CD14-positive monocyte (primary cell): ENCODE measurements around the gene IFIT3. TPM values are rescaled to one million over a fixed set of nuclear protein-coding genes. Genes with fewer than 3 reads are reported as not detected.
"Not testable (repeated sequence)": the region's sequence is repeated elsewhere in the genome, so short reads cannot be mapped to it uniquely, and the experiment has no call there.

Source experiments
- DNase-seq, 3 donors: peaks; one replicate each; pipeline ENCODE4 v3.0.0-alpha.2; 2011 to 2022
- H2AFZ ChIP-seq: 2 replicates; pipeline ENCODE4 v1.6.0; 2012; ENCODE audit warnings: mild to moderate bottlenecking, low read depth, low read length, inconsistent platforms; ENCODE audit not compliant: insufficient read depth, poor library complexity, severe bottlenecking
- H3K27ac ChIP-seq, 2 donors: 1 replicate in 1 of 2; 2 replicates in 1 of 2; pipeline ENCODE4 v1.5.1; 2012 to 2013; ENCODE audit warnings: low read length in 2 of 2, control low read depth in 1 of 2, inconsistent platforms in 1 of 2, low read depth in 1 of 2, mild to moderate bottlenecking in 1 of 2
- H3K27me3 ChIP-seq, 2 donors: one replicate each; pipeline versions ENCODE4 v1.6.0 to v1.6.1; 2011 to 2013; ENCODE audit warnings: low read length in 2 of 2; ENCODE audit not compliant: control insufficient read depth in 2 of 2, insufficient read depth in 2 of 2
- H3K36me3 ChIP-seq, 2 donors: replicated peaks in 1 of 2; 1 replicate in 1 of 2; 2 replicates in 1 of 2; pipeline versions ENCODE4 v1.5.1 to v1.6.1; 2012 to 2013; ENCODE audit warnings: low read length in 2 of 2, control low read depth in 1 of 2, inconsistent platforms in 1 of 2, mild to moderate bottlenecking in 1 of 2; ENCODE audit not compliant: insufficient read depth in 2 of 2, control insufficient read depth in 1 of 2
- H3K4me1 ChIP-seq, 2 donors: 1 replicate in 1 of 2; 2 replicates in 1 of 2; pipeline versions ENCODE4 v1.5.1 to v1.6.1; 2012 to 2013; ENCODE audit warnings: low read length in 2 of 2, control low read depth in 1 of 2, inconsistent platforms in 1 of 2, mild to moderate bottlenecking in 1 of 2, moderate library complexity in 1 of 2; ENCODE audit not compliant: insufficient read depth in 2 of 2, control insufficient read depth in 1 of 2
- H3K4me2 ChIP-seq: replicated peaks from 2 replicates; pipeline ENCODE3; 2012; ENCODE audit warnings: low read length, moderate library complexity, mild to moderate bottlenecking; ENCODE audit not compliant: poor library complexity, severe bottlenecking; ENCODE audit errors: extremely low read depth
- H3K4me3 ChIP-seq, 3 experiments: fragments of 200-600 bp in 1 of 3; sonication (generic) in 1 of 3; replicated peaks in 1 of 3; 1 replicate in 2 of 3; 2 replicates in 1 of 3; pipeline ENCODE4 v1.5.1; 2011 to 2013; ENCODE audit warnings: low read length in 3 of 3, mild to moderate bottlenecking in 3 of 3, control low read depth in 2 of 3, low read depth in 2 of 3, inconsistent platforms in 1 of 3, moderate library complexity in 1 of 3
- H3K79me2 ChIP-seq: 2 replicates; pipeline ENCODE4 v1.6.0; 2012; ENCODE audit warnings: mild to moderate bottlenecking, control low read depth, inconsistent platforms, low read length, moderate library complexity; ENCODE audit not compliant: insufficient read depth
- H3K9ac ChIP-seq: 2 replicates; pipeline ENCODE4 v1.6.0; 2017; ENCODE audit warnings: low read length, mild to moderate bottlenecking; ENCODE audit not compliant: insufficient read depth, poor library complexity, severe bottlenecking
- H3K9me3 ChIP-seq, 2 donors: replicated peaks in 1 of 2; 1 replicate in 1 of 2; 2 replicates in 1 of 2; pipeline versions ENCODE4 v1.5.1 to v1.6.1; 2012 to 2013; ENCODE audit warnings: low read length in 2 of 2, control low read depth in 1 of 2; ENCODE audit not compliant: control insufficient read depth in 1 of 2, insufficient read depth in 1 of 2
- H4K20me1 ChIP-seq: 2 replicates; pipeline ENCODE4 v1.6.0; 2012; ENCODE audit warnings: mild to moderate bottlenecking, low read length, control low read depth, moderate library complexity; ENCODE audit not compliant: insufficient read depth
- H3K27ac Mint-ChIP-seq, 7 donors: one replicate each; pipeline ENCODE4 v1.8.0; 2020; ENCODE audit warnings: mild to moderate bottlenecking in 7 of 7, mixed read lengths in 7 of 7, moderate library complexity in 6 of 7, inconsistent platforms in 2 of 7
- H3K27me3 Mint-ChIP-seq, 3 donors: one replicate each; pipeline ENCODE4 v1.8.0; 2021 to 2022; ENCODE audit warnings: low read depth in 3 of 3, mild to moderate bottlenecking in 3 of 3, mixed read lengths in 3 of 3, moderate library complexity in 3 of 3, inconsistent platforms in 1 of 3
- H3K36me3 Mint-ChIP-seq, 2 donors: one replicate each; pipeline ENCODE4 v1.8.0; 2020; ENCODE audit warnings: mixed read lengths in 2 of 2, inconsistent platforms in 1 of 2, mild to moderate bottlenecking in 1 of 2
- H3K4me1 Mint-ChIP-seq: one replicate; pipeline ENCODE4 v1.8.0; 2020; ENCODE audit warnings: mild to moderate bottlenecking, mixed read lengths
- H3K4me3 Mint-ChIP-seq, 2 donors: one replicate each; pipeline ENCODE4 v1.8.0; 2020; ENCODE audit warnings: mild to moderate bottlenecking in 2 of 2, mixed read lengths in 2 of 2, moderate library complexity in 1 of 2
- H3K9me3 Mint-ChIP-seq, 7 donors: one replicate each; pipeline ENCODE4 v1.8.0; 2020 to 2022; ENCODE audit warnings: mixed read lengths in 7 of 7, mild to moderate bottlenecking in 6 of 7, moderate library complexity in 6 of 7, inconsistent platforms in 2 of 7
- WGBS: methylation state at CpG from one replicate; pipeline ENCODE4 v1.1.5; 2013; ENCODE audit warnings: missing lambda C conversion rate; ENCODE audit not compliant: insufficient coverage; 5-methylcytosine and 5-hydroxymethylcytosine counted together
- intact Hi-C, 2 donors: fragments of 100-400 bp; cut with micrococcal nuclease; formaldehyde crosslinking; loops; one replicate each; pipeline versions ENCODE4 v1.15.0 to v1.15.1; 2023
- polyA plus RNA-seq, 3 donors: library from polyadenylated mRNA; depleted of rRNA in 1 of 3; unstranded in 2 of 3; stranded (reverse) in 1 of 3; fragments of 300-500 nt in 2 of 3; fragments of >200 nt in 1 of 3; fragmentation: Illumina TruSeq in 2 of 3; gene quantifications; 1 replicate in 2 of 3; 2 replicates in 1 of 3; pipeline ENCODE4 v1.2.3, GENCODE V29; 2012 to 2021
- TF ChIP-seq, protein P1 (sequence below): fragments of 200-600 bp; IDR thresholded peaks from one replicate; pipeline ENCODE4 v1.8.0; 2022; ENCODE audit warnings: antibody characterized with exemption, mild to moderate bottlenecking

IFIT3 gene
- polyA plus RNA-seq, 3 donors = 13.8 to 38.0 (median 26.4) TPM

DNA sequence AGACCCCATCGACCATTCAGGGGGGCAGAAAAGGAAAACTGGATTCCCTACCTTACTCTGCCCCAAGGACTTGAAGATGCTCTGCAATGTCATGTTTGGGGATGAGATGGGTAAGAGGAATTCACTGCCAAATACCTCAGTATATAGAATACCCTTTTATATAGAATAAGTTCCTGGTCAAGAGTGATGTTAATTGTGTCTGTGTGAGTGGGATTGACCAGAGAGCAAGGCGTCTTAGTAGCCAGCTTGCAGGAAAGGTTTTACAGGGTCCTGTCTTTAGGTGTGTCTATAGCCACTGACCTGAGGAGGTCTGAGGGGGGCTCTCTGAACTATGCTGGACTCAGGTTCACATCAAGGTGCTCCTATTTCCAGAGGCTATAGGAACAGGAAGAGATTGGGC, 1.4 kb downstream of the IFIT3 start:
- Histone ChIP-seq H3K36me3 (no peaks in the 10 kb centered on the region), H3K4me2 (peak overlapping the region; percentile 75), H3K4me1 (peaks cover 60 to 69% of the 10 kb centered on the region in 2 donors), H3K9me3 (no peaks in the 10 kb centered on the region), H3K27ac (peak overlapping the region in 1 of 2 donors; percentile 79), H2AFZ (no peak overlapping the region), H4K20me1 (peaks cover 5% of the 10 kb centered on the region), H3K79me2 (peaks cover 40% of the 10 kb centered on the region), H3K4me3 (peak overlapping the region; percentile 38 to 93 (median 74)), H3K27me3 (no peaks in the 10 kb centered on the region), H3K9ac (no peak overlapping the region)
- peaks cover 67% of the 10 kb centered on the region for H3K4me1 Mint-ChIP-seq
- 100% methylated on average over 1 of the region's 2 CpGs for WGBS
- intact Hi-C loops = no loop called here
- H3K27me3 Mint-ChIP-seq = no peaks in the 10 kb centered on the region
- peak overlapping the region; percentile 74 to 92 for H3K4me3 Mint-ChIP-seq
- H3K27ac Mint-ChIP-seq = peak overlapping the region in 5 of 7 donors; percentile 24 to 97 (median 94)
- no peaks in the 10 kb centered on the region for H3K9me3 Mint-ChIP-seq
- DNase-seq = no peak
- no peaks in the 10 kb centered on the region for H3K36me3 Mint-ChIP-seq
- TF ChIP-seq, protein P1, sequence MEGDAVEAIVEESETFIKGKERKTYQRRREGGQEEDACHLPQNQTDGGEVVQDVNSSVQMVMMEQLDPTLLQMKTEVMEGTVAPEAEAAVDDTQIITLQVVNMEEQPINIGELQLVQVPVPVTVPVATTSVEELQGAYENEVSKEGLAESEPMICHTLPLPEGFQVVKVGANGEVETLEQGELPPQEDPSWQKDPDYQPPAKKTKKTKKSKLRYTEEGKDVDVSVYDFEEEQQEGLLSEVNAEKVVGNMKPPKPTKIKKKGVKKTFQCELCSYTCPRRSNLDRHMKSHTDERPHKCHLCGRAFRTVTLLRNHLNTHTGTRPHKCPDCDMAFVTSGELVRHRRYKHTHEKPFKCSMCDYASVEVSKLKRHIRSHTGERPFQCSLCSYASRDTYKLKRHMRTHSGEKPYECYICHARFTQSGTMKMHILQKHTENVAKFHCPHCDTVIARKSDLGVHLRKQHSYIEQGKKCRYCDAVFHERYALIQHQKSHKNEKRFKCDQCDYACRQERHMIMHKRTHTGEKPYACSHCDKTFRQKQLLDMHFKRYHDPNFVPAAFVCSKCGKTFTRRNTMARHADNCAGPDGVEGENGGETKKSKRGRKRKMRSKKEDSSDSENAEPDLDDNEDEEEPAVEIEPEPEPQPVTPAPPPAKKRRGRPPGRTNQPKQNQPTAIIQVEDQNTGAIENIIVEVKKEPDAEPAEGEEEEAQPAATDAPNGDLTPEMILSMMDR = no peak

DNA sequence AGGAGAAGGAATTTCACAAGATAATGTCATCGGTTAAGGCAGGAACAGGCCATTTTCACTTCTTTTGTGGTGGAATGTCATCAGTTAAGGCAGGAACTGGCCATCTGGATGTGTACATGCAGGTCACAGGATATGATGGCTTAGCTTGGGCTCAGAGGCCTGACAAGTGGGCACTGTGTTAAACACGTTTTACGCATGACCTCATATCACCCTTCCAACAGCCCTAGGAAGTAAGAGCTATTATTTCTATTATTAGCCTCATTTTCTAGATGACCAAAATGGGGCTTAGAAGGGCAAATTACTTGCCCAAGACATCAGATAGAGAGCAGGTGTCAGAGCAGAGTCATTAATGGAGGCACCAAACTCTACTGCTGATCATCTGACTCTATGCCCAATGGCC, 2.2 kb downstream of the IFIT3 start:
- DNase-seq = not testable (repeated sequence)
- H3K4me3 ChIP-seq = peak overlapping the region in 1 of 3 experiments; percentile 28
- peaks cover 49% of the 10 kb centered on the region for H3K79me2 ChIP-seq

More for the DNA sequence above, 2.2 kb downstream of the IFIT3 start:
- H3K36me3 ChIP-seq, H3K36me3 Mint-ChIP-seq, H3K27me3 Mint-ChIP-seq, H4K20me1 ChIP-seq, H3K9me3 ChIP-seq, H3K9me3 Mint-ChIP-seq, H3K9ac ChIP-seq, intact Hi-C loops, H2AFZ ChIP-seq, H3K27me3 ChIP-seq, H3K27ac Mint-ChIP-seq, H3K27ac ChIP-seq: not testable (repeated sequence)
- WGBS = no CpG with 5 or more reads among the region's 3 CpGs
- H3K4me1 Mint-ChIP-seq = peaks cover 73% of the 10 kb centered on the region
- Histone ChIP-seq H3K4me2 (peak overlapping the region; percentile 33), H3K4me1 (peaks cover 68 to 78% of the 10 kb centered on the region in 2 donors)
- peak overlapping the region; percentile 37 to 92 for H3K4me3 Mint-ChIP-seq
